Bronchial epithelial cell (primary cell): Measurements from ENCODE around the gene NAB2. TPM values are rescaled to one million over a fixed set of nuclear protein-coding genes. Genes with fewer than 3 reads are reported as not detected.

Source experiments
- DNase-seq: peaks from one replicate; pipeline ENCODE4 v3.0.0-alpha.2; 2010; ENCODE audit warnings: low read depth
- FAIRE-seq: peaks from 2 replicates; lab custom pipeline; 2011; peaks lifted over from hg19 to GRCh38; lab: Jason Lieb, UNC
- H3K27me3 ChIP-seq: 2 replicates; pipeline ENCODE4 v1.5.1; 2011; ENCODE audit warnings: low read length; ENCODE audit not compliant: control insufficient read depth, insufficient read depth
- H3K36me3 ChIP-seq: 2 replicates; pipeline ENCODE4 v1.5.1; 2011; ENCODE audit warnings: low read length; ENCODE audit not compliant: control insufficient read depth, insufficient read depth
- H3K4me3 ChIP-seq: 2 replicates; pipeline ENCODE4 v1.5.1; 2011; ENCODE audit warnings: mild to moderate bottlenecking, low read depth, low read length, control low read depth
- CTCF ChIP-seq: IDR thresholded peaks from 2 replicates; pipeline ENCODE4 v1.5.1; 2011; ENCODE audit warnings: mild to moderate bottlenecking, moderate library complexity, low read length, control low read depth, inconsistent platforms; ENCODE audit not compliant: insufficient read depth, severe bottlenecking
- total RNA-seq: library from RNA; depleted of rRNA; stranded (reverse); fragments of >200 nt; gene quantifications from 2 replicates; pipeline ENCODE4 v1.2.1, GENCODE V29; 2014

The NAB2 gene
- total RNA-seq, 1 donor from 2014 or later = 40.5 TPM

- H3K4me3 ChIP-seq = no peak overlapping the region
- FAIRE-seq = no peak
- no peaks in the 10 kb centered on the region for H3K36me3 ChIP-seq
- H3K27me3 ChIP-seq = no peaks in the 10 kb centered on the region
- no peak for DNase-seq
- no peak for TF ChIP-seq CTCF
Measured at GRCh38 chr12:57130941-57131340, 42.0 kb downstream of the NAB2 start.

- Histone ChIP-seq H3K36me3 (no peaks in the 10 kb centered on the region), H3K27me3 (no peaks in the 10 kb centered on the region), H3K4me3 (no peak overlapping the region)
- FAIRE-seq = no peak
- TF ChIP-seq CTCF = no peak
- DNase-seq = no peak
Measured at GRCh38 chr12:57131896-57132744, 43.2 kb downstream of the NAB2 start.

- Histone ChIP-seq H3K36me3 (no peaks in the 10 kb centered on the region), H3K27me3 (no peaks in the 10 kb centered on the region), H3K4me3 (no peak overlapping the region)
- FAIRE-seq (no peak), DNase-seq (no peak)
- TF ChIP-seq CTCF = no peak
Measured at GRCh38 chr12:57133013-57133569, 44.2 kb downstream of the NAB2 start.

GRCh38 chr12:57133916-57134315, 45.0 kb downstream of the NAB2 start:
- DNase-seq (no peak), FAIRE-seq (no peak)
- TF ChIP-seq CTCF = no peak
- no peaks in the 10 kb centered on the region for H3K27me3 ChIP-seq
- H3K36me3 ChIP-seq = peaks cover 4% of the 10 kb centered on the region
- no peak overlapping the region for H3K4me3 ChIP-seq

- H3K36me3 ChIP-seq = peaks cover 10% of the 10 kb centered on the region
- DNase-seq (no peak), FAIRE-seq (no peak)
- no peaks in the 10 kb centered on the region for H3K27me3 ChIP-seq
- no peak for TF ChIP-seq CTCF
- no peak overlapping the region for H3K4me3 ChIP-seq
Measured at GRCh38 chr12:57134949-57135348, 46.0 kb downstream of the NAB2 start.
